ENCODE data around the gene EPN2. TPM values are rescaled to one million over a fixed set of nuclear protein-coding genes. Genes with fewer than 3 reads are reported as not detected.

The EPN2 gene
- total and polyA plus RNA-seq, 10 of the 15 experiments (the other 5 are each of a cell fraction or from before 2014, with no cell fraction given), result 0.26 to 8.4 (median 4.7) TPM

GRCh38 chr17:19244357-19244756, 7.2 kb downstream of the EPN2 start:
- BruUV-seq (replicated peaks), result no TSS peak
- in situ Hi-C loops (cut with MboI), result no loop called here
- CTCF ChIA-PET, result interaction anchor here (0.8 kb wide), 1 partner anchor 64 kb away, joined by 3 read pairs; no protein-coding TSS in a partner anchor
- POLR2A ChIA-PET, result no interaction called here
- Histone ChIP-seq H3K9me3 (replicated peaks; ENCODE audit: control insufficient read depth, insufficient read depth, low read length) (no peaks in the 10 kb centered on the region), H3K9ac (ENCODE audit: control insufficient read depth, insufficient read depth, low read length) (no peak overlapping the region), H3K4me2 (ENCODE audit: control insufficient read depth, insufficient read depth) (no peak overlapping the region), H3K27ac (ENCODE audit: control insufficient read depth, insufficient read depth) (no peak overlapping the region), H2AFZ (ENCODE audit: control insufficient read depth, low read depth, low read length) (no peak overlapping the region), H3K27me3 (replicated peaks in 1 of 2; ENCODE audit: control insufficient read depth in 2 of 2, insufficient read depth in 2 of 2, low read length in 1 of 2) (no peaks in the 10 kb centered on the region; a peak in 1 of 4 replicates), H3K36me3 (ENCODE audit: control insufficient read depth in 2 of 2, insufficient read depth in 2 of 2, low read length in 1 of 2) (no peaks in the 10 kb centered on the region), H3K4me3 (no peak overlapping the region), H4K20me1 (ENCODE audit: control insufficient read depth, insufficient read depth) (no peaks in the 10 kb centered on the region; the same call in 1 of the 2 replicates), H3K79me2 (ENCODE audit: control insufficient read depth, insufficient read depth, low read length) (no peaks in the 10 kb centered on the region), H3K4me1 (ENCODE audit: control insufficient read depth, insufficient read depth, low read length) (no peaks in the 10 kb centered on the region)
- DNase-seq (ENCODE audit: low read depth, low spot score) (no peak), FAIRE-seq (no peak), ATAC-seq (no peak)
- WGBS (ENCODE audit: insufficient coverage, insufficient replicate concordance, low lambda C conversion rate, missing lambda C conversion rate), result 58% methylated on average over 8 of the region's 8 CpGs
- TF ChIP-seq ZZZ3 (IDR thresholded peaks at IDR 0.05; ENCODE audit: control insufficient read depth, insufficient read length, low read depth) (no peak), ZNF687 (IDR thresholded peaks at IDR 0.05) (no peak), BRCA1 (IDR thresholded peaks at IDR 0.05; ENCODE audit: low read depth, low read length) (no peak)
- RAD21 ChIA-PET (ENCODE audit: unreplicated experiment), result no interaction called here
- SMC1A ChIA-PET (ENCODE audit: uncharacterized antibody, unreplicated experiment), result no interaction called here
- intact Hi-C loops (cut with micrococcal nuclease; ENCODE audit: unreplicated experiment), result no loop called here

Data from GM12878 (cell line).